ENCODE measurements around the gene DNAJB2.

DNA sequence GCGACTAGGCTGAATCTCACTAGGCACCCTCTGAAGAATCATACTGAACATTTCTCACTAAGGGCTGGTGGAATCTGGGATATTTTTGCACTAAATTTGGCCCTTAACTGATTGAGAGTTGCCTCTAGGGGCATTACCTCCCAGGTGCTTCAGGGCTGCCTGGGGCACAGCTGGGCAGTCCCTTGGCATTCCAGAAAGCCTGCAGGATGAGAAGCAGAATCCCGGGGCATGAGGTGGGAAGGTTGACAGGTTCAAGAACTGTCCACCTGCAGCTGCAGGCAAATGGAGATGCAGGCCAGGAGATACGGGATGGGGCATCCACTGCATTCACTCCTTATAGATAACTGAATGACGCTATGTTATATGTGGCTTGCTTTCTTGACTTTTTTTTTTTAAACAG lies 46.0 kb downstream of the DNAJB2 start:
- TF ChIP-seq TAF1 (IDR thresholded peaks at IDR 0.05; ENCODE audit: low read depth, low read length) (no peak), POLR2A (IDR thresholded peaks at IDR 0.05; ENCODE audit: low read depth, low read length) (no peak), POLR2AphosphoS5 (IDR thresholded peaks at IDR 0.05; ENCODE audit: low read depth, low read length) (no peak), PAX5 (IDR thresholded peaks at IDR 0.05; ENCODE audit: insufficient read depth, low read length, severe bottlenecking) (no peak), SPI1 (IDR thresholded peaks at IDR 0.05; ENCODE audit: low read depth, low read length) (no peak), POU2F2 (IDR thresholded peaks at IDR 0.05; ENCODE audit: low read depth, low read length) (no peak)
